HG02798 (cell line): ENCODE data around the gene PIN1.
A peak's percentile ranks its signal among the peaks of the same experiment; 100 is the strongest.
"Not testable (repeated sequence)": the region's sequence is repeated elsewhere in the genome, so short reads cannot be mapped to it uniquely, and the experiment has no call there.

Source experiments
- ATAC-seq: cut with Tn5 transposase; IDR thresholded peaks from one replicate; pipeline ENCODE4 v1.9.1; 2021; ENCODE audit warnings: mild to moderate bottlenecking; ENCODE audit not compliant: unreplicated experiment, poor library complexity

PIN1 gene

GRCh38 chr19:9818175-9818733, 16.9 kb upstream of the PIN1 start:
- ATAC-seq = no peak

- peak; percentile 89 for ATAC-seq
Measured at GRCh38 chr19:9818734-9819595, 16.2 kb upstream of the PIN1 start, which contains the start of gene FBXL12. Gene FBXL12, minus strand, starts transcription at chr19:9819079. Its CDS starts 266 bp downstream, at chr19:9818813.

GRCh38 chr19:9819596-9819909, 15.6 kb upstream of the PIN1 start:
- no peak for ATAC-seq

DNA sequence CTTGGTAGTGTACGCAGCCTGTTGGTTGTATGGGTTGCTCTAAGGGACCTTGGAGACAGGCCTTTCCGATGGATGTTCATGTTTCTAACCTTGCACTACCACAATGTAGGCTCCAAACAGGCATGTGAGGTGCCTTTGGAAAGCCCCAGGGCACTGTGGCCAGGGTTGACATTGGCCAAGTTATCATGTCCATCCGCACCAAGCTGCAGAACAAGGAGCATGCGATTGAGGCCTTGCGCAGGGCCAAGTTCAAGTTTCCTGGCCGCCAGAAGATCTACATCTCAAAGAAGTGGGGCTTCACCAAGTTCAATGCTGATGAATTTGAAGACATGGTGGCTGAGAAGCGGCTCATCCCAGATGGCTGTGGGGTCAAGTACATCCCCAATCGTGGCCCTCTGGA, 15.1 kb upstream of the PIN1 start:
- ATAC-seq = not testable (repeated sequence)

- no peak for ATAC-seq
Measured at GRCh38 chr19:9823816-9824215, 11.3 kb upstream of the PIN1 start.

- ATAC-seq = peak; percentile 94
Measured at GRCh38 chr19:9827289-9828238, 7.6 kb upstream of the PIN1 start, which contains the start of gene UBL5. Gene UBL5, plus strand, starts transcription at chr19:9827918. Its CDS starts 420 bp downstream, at chr19:9828338.

GRCh38 chr19:9828551-9829063, 6.5 kb upstream of the PIN1 start:
- no peak for ATAC-seq

- ATAC-seq = no peak
Measured at GRCh38 chr19:9834307-9834725, 802 bp upstream of the PIN1 start.

DNA sequence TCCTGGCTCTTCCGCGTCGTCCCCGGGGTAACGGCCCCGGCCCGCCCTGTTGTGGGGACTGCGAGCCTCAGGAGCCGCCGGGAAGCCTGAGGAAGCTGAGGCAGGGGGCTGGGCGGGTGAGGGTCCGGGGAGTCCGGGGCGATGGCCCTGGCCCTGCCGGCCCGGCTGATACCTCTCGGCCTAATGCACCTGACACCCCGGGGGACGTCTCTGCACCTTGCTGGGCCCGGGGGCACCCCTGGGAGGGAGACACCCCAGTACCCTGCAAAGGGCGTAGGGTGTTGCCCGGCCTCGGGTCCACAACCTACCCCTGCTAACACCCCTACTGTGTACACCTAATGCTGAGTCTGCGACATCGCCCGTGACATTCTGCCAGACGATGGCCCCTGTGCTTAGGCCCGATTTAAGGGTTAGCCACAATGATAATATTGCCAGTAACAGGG, 410 bp downstream of the PIN1 start:
- ATAC-seq = peak; percentile 15

DNA sequence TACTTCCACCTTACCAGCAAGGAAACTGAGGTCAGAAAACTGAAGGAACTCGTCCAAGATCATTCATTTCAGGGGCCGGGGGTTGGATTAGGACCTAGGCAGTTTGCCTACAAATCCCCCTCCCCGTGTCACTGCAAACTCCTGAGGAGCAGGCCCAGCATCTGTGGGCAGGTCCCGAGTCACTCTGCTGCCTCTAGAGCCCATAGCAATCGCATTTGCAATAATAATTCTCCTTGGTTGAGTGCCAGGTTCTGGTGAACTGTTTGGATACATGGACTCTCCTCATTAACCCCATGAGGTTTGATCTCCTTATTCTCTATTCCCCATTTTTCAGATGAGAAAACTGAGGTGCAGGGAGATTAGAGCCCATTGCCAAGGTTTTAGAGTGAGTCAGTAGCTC, 903 bp downstream of the PIN1 start:
- no peak for ATAC-seq

DNA sequence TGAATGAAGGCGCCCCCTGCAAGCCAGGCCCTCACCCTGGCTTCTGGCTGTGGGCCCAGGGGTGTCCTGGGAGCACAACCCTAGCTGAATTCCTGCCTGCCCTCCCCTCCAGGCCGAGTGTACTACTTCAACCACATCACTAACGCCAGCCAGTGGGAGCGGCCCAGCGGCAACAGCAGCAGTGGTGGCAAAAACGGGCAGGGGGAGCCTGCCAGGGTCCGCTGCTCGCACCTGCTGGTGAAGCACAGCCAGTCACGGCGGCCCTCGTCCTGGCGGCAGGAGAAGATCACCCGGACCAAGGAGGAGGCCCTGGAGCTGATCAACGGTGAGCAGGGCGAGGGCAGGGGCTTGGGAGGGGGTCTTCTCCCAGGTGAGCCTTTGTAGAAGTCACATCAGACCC, 3.2 kb downstream of the PIN1 start:
- ATAC-seq = no peak

DNA sequence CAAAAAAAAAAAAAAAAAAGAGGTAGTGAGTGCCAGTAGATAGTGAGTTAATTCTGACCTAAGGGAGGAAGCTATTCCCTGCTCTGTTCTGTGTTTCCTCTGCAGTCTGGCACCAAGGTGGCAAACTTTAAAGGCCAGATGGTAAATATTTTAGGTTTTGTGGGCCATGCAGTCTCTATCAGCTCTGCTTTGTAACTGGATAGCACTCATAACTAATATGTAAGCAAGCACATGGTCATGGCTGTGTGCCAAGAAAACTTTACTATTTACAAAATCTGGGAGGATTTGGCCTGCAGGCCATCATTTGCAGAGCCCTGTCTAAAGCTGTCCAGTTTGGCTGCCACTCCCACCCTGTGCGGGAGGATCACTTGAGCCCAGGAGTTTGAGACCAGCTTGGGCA, 4.3 kb downstream of the PIN1 start:
- ATAC-seq = no peak

GRCh38 chr19:9842834-9843625, 7.9 kb downstream of the PIN1 start:
- ATAC-seq = no peak

GRCh38 chr19:9843626-9844273, 8.6 kb downstream of the PIN1 start:
- not testable (repeated sequence) for ATAC-seq

DNA sequence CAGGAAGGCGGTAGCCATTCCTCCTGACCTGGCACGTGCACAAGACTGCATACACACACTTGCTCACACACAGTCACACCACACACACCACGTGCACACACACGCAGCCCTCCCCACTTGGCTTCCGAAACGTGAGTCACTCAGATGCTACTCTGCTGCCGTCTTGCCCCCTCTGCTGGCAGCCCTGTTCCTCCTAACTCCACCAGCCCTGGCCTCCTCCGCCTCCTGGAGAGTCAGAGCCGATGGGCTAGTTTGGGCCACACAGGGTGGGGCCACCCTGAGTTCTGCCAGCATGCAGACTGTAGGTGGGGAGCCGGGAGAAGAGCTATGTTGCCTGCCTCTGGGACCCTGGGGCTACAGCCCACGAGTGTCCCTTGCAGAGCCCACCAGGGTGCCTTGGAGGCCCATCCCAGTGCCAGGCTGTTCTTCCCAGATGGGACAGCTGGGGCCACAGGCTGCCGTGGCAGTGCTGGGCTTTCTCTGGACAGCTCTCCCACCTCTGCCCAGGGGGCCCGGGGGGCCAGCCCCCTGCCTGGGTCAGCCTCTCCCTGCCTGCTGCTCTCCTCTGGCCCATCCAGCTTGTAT, 12.1 kb downstream of the PIN1 start:
- no peak for ATAC-seq

GRCh38 chr19:9848060-9848459, 12.9 kb downstream of the PIN1 start:
- ATAC-seq = no peak

GRCh38 chr19:9848762-9849161, 13.6 kb downstream of the PIN1 start:
- ATAC-seq = no peak

DNA sequence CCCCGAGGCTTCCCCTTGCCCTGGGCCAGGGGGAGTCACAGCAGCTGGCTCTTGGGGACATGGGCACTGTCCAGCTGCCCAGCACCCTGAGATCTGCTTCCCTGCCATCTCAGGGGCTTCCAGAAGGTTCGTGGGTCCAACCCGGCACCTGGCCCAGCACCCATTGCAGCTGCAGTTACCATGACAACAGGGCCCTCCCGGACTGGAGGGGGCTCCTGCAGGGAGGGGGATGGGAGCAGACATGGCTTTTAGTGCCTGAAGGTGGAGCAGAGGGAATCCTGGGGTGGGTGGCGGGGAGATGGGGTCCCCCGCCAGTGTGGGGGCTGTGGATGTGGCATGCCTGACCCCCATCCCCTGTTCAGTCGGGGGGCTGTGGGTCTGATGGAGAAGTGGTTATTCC, 14.7 kb downstream of the PIN1 start:
- ATAC-seq = no peak
